Adrenal gland (tissue), 12 donors: Measurements from ENCODE around the gene FAM25A. TPM values are rescaled to one million over a fixed set of nuclear protein-coding genes. Genes with fewer than 3 reads are reported as not detected.
"Not testable (repeated sequence)": the region's sequence is repeated elsewhere in the genome, so short reads cannot be mapped to it uniquely, and the experiment has no call there.

Source experiments
- DNase-seq, 7 donors: peaks; one replicate each; pipeline ENCODE4 v3.0.0-alpha.2; 2019 to 2020
- H3K27ac ChIP-seq, 5 donors: fragments of 200-600 bp; sonication (generic) in 4 of 5; 1 replicate in 3 of 5; 2 replicates in 2 of 5; pipeline versions ENCODE4 v1.5.1 to v1.8.0; 2016 to 2020; ENCODE audit warnings: mild to moderate bottlenecking in 1 of 5
- H3K27me3 ChIP-seq: fragments of 200-600 bp; 2 replicates; pipeline ENCODE4 v1.8.0; 2021
- H3K36me3 ChIP-seq, 2 donors: fragments of 200-600 bp; replicated peaks in 1 of 2; 1 replicate in 1 of 2; 2 replicates in 1 of 2; pipeline versions ENCODE4 v1.5.1 to v1.8.0; 2018 to 2022
- H3K4me1 ChIP-seq, 2 donors: fragments of 200-600 bp; replicated peaks in 1 of 2; 1 replicate in 1 of 2; 2 replicates in 1 of 2; pipeline versions ENCODE4 v1.5.1 to v1.8.0; 2018 to 2021
- H3K4me3 ChIP-seq, 4 donors: fragments of 200-600 bp; sonication (generic) in 3 of 4; one replicate each; pipeline ENCODE4 v1.5.1; 2016 to 2018
- H3K9me3 ChIP-seq, 3 donors: fragments of 200-600 bp; sonication (generic) in 1 of 3; replicated peaks in 1 of 3; 1 replicate in 2 of 3; 2 replicates in 1 of 3; pipeline versions ENCODE4 v1.5.1 to v1.8.0; 2016 to 2021
- CTCF ChIP-seq, 6 experiments: fragments of 450-650 bp in 4 of 6; fragments of 200-600 bp in 2 of 6; sonication (generic) in 1 of 6; IDR thresholded peaks; 1 replicate in 5 of 6; 2 replicates in 1 of 6; pipeline versions ENCODE4 v1.5.1 to v1.8.0; 2016 to 2021; ENCODE audit warnings: antibody characterized with exemption in 6 of 6, mild to moderate bottlenecking in 2 of 6, moderate library complexity in 1 of 6
- POLR2A ChIP-seq, 2 donors: fragments of 450-650 bp; IDR thresholded peaks; one replicate each; pipeline ENCODE4 v1.6.1; 2017; ENCODE audit warnings: antibody characterized with exemption in 2 of 2, mild to moderate bottlenecking in 2 of 2, moderate library complexity in 1 of 2
- WGBS, 4 donors: extraction: QIAGEN DNeasy Blood & Tissue Kit in 2 of 4; methylation state at CpG; one replicate each; pipeline versions ENCODE4 v1.1.5 to v1.1.7; 2013 to 2017; 5-methylcytosine and 5-hydroxymethylcytosine counted together
- intact Hi-C, 2 donors: fragments of 100-400 bp; cut with DNase I; formaldehyde crosslinking; loops; one replicate each; pipeline versions ENCODE4 v1.14.1 to v1.15.0; 2022 to 2023
- polyA plus RNA-seq, 3 donors: library from polyadenylated mRNA; stranded (reverse); fragments of 200-250 nt in 2 of 3; fragments of 350-450 nt in 1 of 3; fragmentation: Illumina TruSeq in 1 of 3; extraction: RNeasy Lipid Tissue Mini Kit (QIAGEN cat#74804) in 1 of 3; gene quantifications; one replicate each; pipeline ENCODE4 v1.2.3, GENCODE V29; 2013 to 2014
- total RNA-seq, 9 donors: library from RNA; depleted of rRNA in 4 of 9; stranded (reverse); fragments of >200 nt in 4 of 9; fragments of 120-200 nt in 1 of 9; fragmentation: NEBNext Ultra II Directional in 1 of 9; extraction: Animal tissue kit (Norgen Biotek cat#: 25700) in 1 of 9; gene quantifications; one replicate each; pipeline versions ENCODE4 v1.1.0 to v1.2.4, GENCODE V29; 2013 to 2023
- donor health status: healthy with polysubstance abuse.
- donor health status: Bipolar disorder and iron deficiency.
- donor health status: DM: yes; HTN: yes; CAD: no.
- donor health status: DM: no; HTN: no; CAD: no.
- donor health status: DM: no; HTN: no; CAD: no.
- donor health status: DM: yes; HTN: yes; CAD: no.

The FAM25A gene
- total and polyA plus RNA-seq, 12 donors, result 1.2 to 36.6 (median 4.9) TPM; not detected in 6

- no peaks in the 10 kb centered on the region for H3K9me3 ChIP-seq
- peak overlapping the region in 1 of 5 donors; percentile 67 for H3K27ac ChIP-seq
- H3K36me3 ChIP-seq, result no peaks in the 10 kb centered on the region
- no peak for DNase-seq
- no peaks in the 10 kb centered on the region for H3K27me3 ChIP-seq
- intact Hi-C loops, result no loop called here
- TF ChIP-seq POLR2A (IDR thresholded peaks at IDR 0.05) (no peak), CTCF (IDR thresholded peaks at IDR 0.05) (no peak)
- no peak overlapping the region for H3K4me3 ChIP-seq
- 78 to 88% (median 84%) methylated on average over 7 of the region's 7 CpGs for WGBS, 4 donors
- peaks cover 21 to 26% of the 10 kb centered on the region in 2 donors for H3K4me1 ChIP-seq
Measured at GRCh38 chr10:86974484-86974883, 45.6 kb upstream of the FAM25A start.

- TF ChIP-seq POLR2A (IDR thresholded peaks at IDR 0.05) (no peak), CTCF (IDR thresholded peaks at IDR 0.05) (no peak)
- intact Hi-C loops, result no loop called here
- Histone ChIP-seq H3K4me3 (no peak overlapping the region), H3K27ac (no peak overlapping the region), H3K36me3 (no peaks in the 10 kb centered on the region), H3K9me3 (no peaks in the 10 kb centered on the region), H3K27me3 (no peaks in the 10 kb centered on the region), H3K4me1 (peaks cover 20 to 24% of the 10 kb centered on the region in 2 donors)
- DNase-seq, result no peak
- 96 to 97% (median 97%) methylated on average over 5 of the region's 5 CpGs for WGBS, 4 donors
Measured at GRCh38 chr10:86976362-86977056, 43.6 kb upstream of the FAM25A start.

- H3K36me3 ChIP-seq, H3K9me3 ChIP-seq, H3K4me3 ChIP-seq, H3K27me3 ChIP-seq, intact Hi-C loops: not testable (repeated sequence)
- peak overlapping the region in 2 of 5 donors; percentile 30 to 43 for H3K27ac ChIP-seq
- peaks cover 13 to 14% of the 10 kb centered on the region in 2 donors for H3K4me1 ChIP-seq
- WGBS, 4 donors, result 66 to 82% (median 77%) methylated on average over 3 of the region's 3 CpGs
- DNase-seq, result peak in 1 of 7 donors; percentile 4
Measured at GRCh38 chr10:86978457-86978856, 41.6 kb upstream of the FAM25A start.

GRCh38 chr10:86979296-86979818 is 40.7 kb upstream of the FAM25A start:
- Histone ChIP-seq H3K9me3 (no peaks in the 10 kb centered on the region), H3K27me3 (no peaks in the 10 kb centered on the region), H3K27ac (peak overlapping the region in 2 of 5 donors; percentile 63 to 75), H3K36me3 (no peaks in the 10 kb centered on the region), H3K4me1 (peaks cover 13 to 14% of the 10 kb centered on the region in 2 donors), H3K4me3 (no peak overlapping the region)
- 68 to 97% (median 76%) methylated on average over 4 of the region's 4 CpGs for WGBS, 4 donors
- TF ChIP-seq CTCF (IDR thresholded peaks at IDR 0.05) (no peak), POLR2A (IDR thresholded peaks at IDR 0.05) (no peak)
- peak in 1 of 7 donors; percentile 2 for DNase-seq
- intact Hi-C loops, result no loop called here
